Colonic mucosa (tissue), 4 donors: Measurements from ENCODE around the gene TSSK2. TPM values are rescaled to one million over a fixed set of nuclear protein-coding genes. Genes with fewer than 3 reads are reported as not detected.

Experiments
- DNase-seq: peaks from one replicate; pipeline ENCODE4 v3.0.0-alpha.2; 2020
- H3K27ac ChIP-seq: fragments of 200-600 bp; one replicate; pipeline ENCODE4 v1.8.0; 2021
- H3K27me3 ChIP-seq: fragments of 200-600 bp; one replicate; pipeline ENCODE4 v1.8.0; 2021
- H3K36me3 ChIP-seq: fragments of 200-600 bp; one replicate; pipeline ENCODE4 v1.8.0; 2021
- H3K4me1 ChIP-seq: fragments of 200-600 bp; one replicate; pipeline ENCODE4 v1.8.0; 2021; ENCODE audit warnings: mild to moderate bottlenecking
- H3K4me3 ChIP-seq: fragments of 200-600 bp; one replicate; pipeline ENCODE4 v1.8.0; 2021
- H3K9ac ChIP-seq, 2 donors: one replicate each; pipeline ENCODE4 v1.7.0; 2013; ENCODE audit warnings: control low read depth in 2 of 2, low read depth in 2 of 2, low read length in 2 of 2
- H3K9me3 ChIP-seq: fragments of 200-600 bp; one replicate; pipeline ENCODE4 v1.8.0; 2021
- CTCF ChIP-seq: fragments of 200-600 bp; IDR thresholded peaks from one replicate; pipeline ENCODE4 v1.8.0; 2022; ENCODE audit warnings: antibody characterized with exemption, mild to moderate bottlenecking
- intact Hi-C: fragments of 100-400 bp; cut with DNase I; formaldehyde crosslinking; loops from one replicate; pipeline ENCODE4 v1.14.1; 2022
- total RNA-seq, 2 donors: library from RNA; stranded (reverse); fragmentation: NEBNext Ultra II Directional in 1 of 2; extraction: Animal tissue kit (Norgen Biotek cat#: 25700) in 1 of 2; gene quantifications; one replicate each; pipeline ENCODE4 v1.2.1, GENCODE V29; 2021
- donor health status: healthy.
- donor health status: DM: no; HTN: no; CAD: no.
- donor health status: DM: no; HTN: no; CAD: no.

Gene TSSK2
- total RNA-seq, 2 donors from 2014 or later = not detected

GRCh38 chr22:19181786-19182471, 50.8 kb downstream of the TSSK2 start:
- H3K9ac ChIP-seq = no peak overlapping the region

More at GRCh38 chr22:19181786-19182471, 50.8 kb downstream of the TSSK2 start:
- Histone ChIP-seq H3K9me3 (no peaks in the 10 kb centered on the region), H3K27me3 (no peaks in the 10 kb centered on the region), H3K27ac (no peak overlapping the region), H3K4me1 (peaks cover 12% of the 10 kb centered on the region), H3K36me3 (no peaks in the 10 kb centered on the region), H3K4me3 (no peak overlapping the region)
- no peak for TF ChIP-seq CTCF
- intact Hi-C loops = loop anchor here (10.0 kb wide), 2 partner anchors 113 to 293 kb away; partner anchors contain the start of genes CDC45, CLTCL1 and UFD1
- no peak for DNase-seq

Other genes with a start within 250 kb of the TSSK2 start
- under 1 TPM; 0.57 to 0.77 TPM for gene DGCR6, start 225.0 kb upstream of the TSSK2 start, total RNA-seq
- gene PRODH, start 195.0 kb upstream of the TSSK2 start, total RNA-seq = 10 to 100 TPM; 11.1 to 11.6 TPM
- gene DGCR2, start 8.9 kb upstream of the TSSK2 start, total RNA-seq = 10 to 100 TPM; 71.6 to 82.5 TPM
- gene ESS2, start 13.3 kb downstream of the TSSK2 start, total RNA-seq = 10 to 100 TPM; 12.8 to 16.1 TPM
- gene GSC2, start 19.0 kb downstream of the TSSK2 start, total RNA-seq = not detected
- gene SLC25A1, start 47.4 kb downstream of the TSSK2 start, total RNA-seq = 100 to 1,000 TPM; 191 to 218 TPM
- gene CLTCL1, start 160.4 kb downstream of the TSSK2 start, total RNA-seq = 1 to 10 TPM; 3.4 to 3.5 TPM